Suprapubic skin (tissue), 4 donors: Measurements from ENCODE around the gene ADGRB3. TPM values are rescaled to one million over a fixed set of nuclear protein-coding genes. Genes with fewer than 3 reads are reported as not detected.

Experiments
- DNase-seq, 2 donors: peaks; one replicate each; pipeline ENCODE4 v3.0.0-alpha.2; 2019; ENCODE audit warnings: low spot score in 2 of 2
- H3K27ac ChIP-seq: fragments of 200-600 bp; sonication (generic); one replicate; pipeline ENCODE4 v1.5.1; 2019
- H3K27me3 ChIP-seq: fragments of 200-600 bp; sonication (generic); one replicate; pipeline ENCODE4 v1.5.1; 2019
- H3K36me3 ChIP-seq: fragments of 200-600 bp; sonication (generic); one replicate; pipeline ENCODE4 v1.5.1; 2019
- H3K4me1 ChIP-seq: fragments of 200-600 bp; sonication (generic); one replicate; pipeline ENCODE4 v1.5.1; 2019
- H3K4me3 ChIP-seq: fragments of 200-600 bp; sonication (generic); one replicate; pipeline ENCODE4 v1.5.1; 2019; ENCODE audit warnings: mild to moderate bottlenecking
- H3K9me3 ChIP-seq: fragments of 200-600 bp; sonication (generic); one replicate; pipeline ENCODE4 v1.5.1; 2019
- CTCF ChIP-seq, 2 donors: fragments of 200-600 bp in 1 of 2; fragments of 450-650 bp in 1 of 2; sonication (generic) in 1 of 2; IDR thresholded peaks; one replicate each; pipeline ENCODE4 v1.5.1; 2016 to 2019; ENCODE audit warnings: antibody characterized with exemption in 2 of 2, mild to moderate bottlenecking in 1 of 2, moderate library complexity in 1 of 2
- EP300 ChIP-seq: sonication (generic); formaldehyde crosslinking; IDR thresholded peaks from one replicate; pipeline ENCODE4 v1.6.1; 2017; ENCODE audit warnings: antibody characterized with exemption
- POLR2A ChIP-seq, 2 donors: fragments of 450-650 bp; IDR thresholded peaks; one replicate each; pipeline ENCODE4 v1.6.1; 2017; ENCODE audit warnings: antibody characterized with exemption in 2 of 2, mild to moderate bottlenecking in 2 of 2, moderate library complexity in 2 of 2
- POLR2AphosphoS5 ChIP-seq, 3 donors: sonication (generic); formaldehyde crosslinking; IDR thresholded peaks; one replicate each; pipeline ENCODE4 v1.6.1; 2017; ENCODE audit warnings: antibody characterized with exemption in 3 of 3
- WGBS: methylation state at CpG from one replicate; pipeline ENCODE4 v1.1.5; 2018; 5-methylcytosine and 5-hydroxymethylcytosine counted together
- total RNA-seq, 4 donors: library from RNA; depleted of rRNA; stranded (reverse); fragments of >200 nt; gene quantifications; one replicate each; pipeline ENCODE4 v1.1.0, GENCODE V29; 2016

The ADGRB3 gene
- total RNA-seq, 4 donors from 2014 or later = 0.42 to 2.2 (median 1.3) TPM

- no peak overlapping the region for H3K4me3 ChIP-seq
- no peak for DNase-seq
- no peaks in the 10 kb centered on the region for H3K9me3 ChIP-seq
- H3K27me3 ChIP-seq = no peaks in the 10 kb centered on the region
- 82% methylated on average over 2 of the region's 2 CpGs for WGBS
- H3K4me1 ChIP-seq = no peaks in the 10 kb centered on the region
- no peaks in the 10 kb centered on the region for H3K36me3 ChIP-seq
- TF ChIP-seq EP300 (no peak), POLR2AphosphoS5 (IDR thresholded peaks at IDR 0.05) (no peak), CTCF (IDR thresholded peaks at IDR 0.05) (no peak), POLR2A (IDR thresholded peaks at IDR 0.05) (no peak)
- H3K27ac ChIP-seq = no peak overlapping the region
Measured at GRCh38 chr6:68761985-68762384, 126.9 kb downstream of the ADGRB3 start.

GRCh38 chr6:68771426-68771825 lies 136.3 kb downstream of the ADGRB3 start:
- Histone ChIP-seq H3K4me3 (no peak overlapping the region), H3K9me3 (no peaks in the 10 kb centered on the region), H3K27ac (no peak overlapping the region), H3K36me3 (no peaks in the 10 kb centered on the region), H3K4me1 (no peaks in the 10 kb centered on the region), H3K27me3 (no peaks in the 10 kb centered on the region)
- DNase-seq = no peak
- TF ChIP-seq POLR2A (IDR thresholded peaks at IDR 0.05) (no peak), EP300 (no peak), POLR2AphosphoS5 (IDR thresholded peaks at IDR 0.05) (no peak), CTCF (IDR thresholded peaks at IDR 0.05) (no peak)

GRCh38 chr6:68774843-68775242 lies 139.8 kb downstream of the ADGRB3 start:
- H3K27me3 ChIP-seq = no peaks in the 10 kb centered on the region
- DNase-seq = no peak
- 73% methylated on average over 1 of the region's 1 CpG for WGBS
- H3K36me3 ChIP-seq = no peaks in the 10 kb centered on the region
- no peaks in the 10 kb centered on the region for H3K9me3 ChIP-seq
- H3K4me3 ChIP-seq = no peak overlapping the region
- TF ChIP-seq POLR2A (IDR thresholded peaks at IDR 0.05) (no peak), CTCF (IDR thresholded peaks at IDR 0.05) (no peak), EP300 (no peak), POLR2AphosphoS5 (IDR thresholded peaks at IDR 0.05) (no peak)
- no peaks in the 10 kb centered on the region for H3K4me1 ChIP-seq
- no peak overlapping the region for H3K27ac ChIP-seq

GRCh38 chr6:68776354-68776753 lies 141.3 kb downstream of the ADGRB3 start:
- no peak for DNase-seq
- Histone ChIP-seq H3K4me3 (no peak overlapping the region), H3K4me1 (no peaks in the 10 kb centered on the region), H3K27me3 (no peaks in the 10 kb centered on the region), H3K27ac (no peak overlapping the region), H3K9me3 (no peaks in the 10 kb centered on the region), H3K36me3 (no peaks in the 10 kb centered on the region)
- TF ChIP-seq EP300 = no peak
- 45% methylated on average over 2 of the region's 2 CpGs for WGBS

- H3K27ac ChIP-seq = no peak overlapping the region
Measured at GRCh38 chr6:68777956-68778355, 142.9 kb downstream of the ADGRB3 start.

More at GRCh38 chr6:68777956-68778355, 142.9 kb downstream of the ADGRB3 start:
- no peaks in the 10 kb centered on the region for H3K27me3 ChIP-seq
- H3K9me3 ChIP-seq = no peaks in the 10 kb centered on the region
- no peaks in the 10 kb centered on the region for H3K4me1 ChIP-seq
- TF ChIP-seq EP300 (no peak), POLR2AphosphoS5 (IDR thresholded peaks at IDR 0.05) (no peak), CTCF (IDR thresholded peaks at IDR 0.05) (no peak), POLR2A (IDR thresholded peaks at IDR 0.05) (no peak)
- no peaks in the 10 kb centered on the region for H3K36me3 ChIP-seq
- no peak overlapping the region for H3K4me3 ChIP-seq
- no peak for DNase-seq
